Lung (tissue), 12 donors: ENCODE results near the gene IGFN1. TPM values are rescaled to one million over a fixed set of nuclear protein-coding genes. Genes with fewer than 3 reads are reported as not detected.

ENCODE experiments used
- ATAC-seq: fragments of 200-7000 bp; cut with Tn5 transposase; one replicate; pipeline ENCODE4 v1.9.1; 2020; ENCODE audit warnings: moderate number of reproducible peaks; ENCODE audit not compliant: insufficient read depth, low FRiP score
- DNase-seq, 3 donors: peaks; one replicate each; pipeline ENCODE4 v3.0.0-alpha.2; 2013 to 2017
- H3K27ac ChIP-seq, 2 donors: one replicate each; pipeline ENCODE4 v1.5.1; 2013; ENCODE audit warnings: mild to moderate bottlenecking in 2 of 2, moderate library complexity in 2 of 2, control low read depth in 1 of 2, inconsistent platforms in 1 of 2, low read depth in 1 of 2, low read length in 1 of 2
- H3K27me3 ChIP-seq, 3 donors: one replicate each; pipeline ENCODE4 v1.5.1; 2013; ENCODE audit warnings: low read length in 2 of 3; ENCODE audit not compliant: control insufficient read depth in 3 of 3, insufficient read depth in 3 of 3
- H3K36me3 ChIP-seq, 4 donors: one replicate each; pipeline ENCODE4 v1.5.1; 2013; ENCODE audit warnings: low read length in 4 of 4, mild to moderate bottlenecking in 1 of 4, moderate library complexity in 1 of 4; ENCODE audit not compliant: control insufficient read depth in 4 of 4, insufficient read depth in 4 of 4
- H3K4me1 ChIP-seq, 5 donors: one replicate each; pipeline ENCODE4 v1.5.1; 2013; ENCODE audit warnings: low read length in 5 of 5, mild to moderate bottlenecking in 2 of 5, moderate library complexity in 1 of 5; ENCODE audit not compliant: control insufficient read depth in 5 of 5, insufficient read depth in 5 of 5
- H3K4me3 ChIP-seq: one replicate; pipeline ENCODE4 v1.5.1; 2013; ENCODE audit warnings: mild to moderate bottlenecking, control low read depth, moderate library complexity
- H3K9ac ChIP-seq, 2 donors: one replicate each; pipeline ENCODE4 v1.5.1; 2013; ENCODE audit warnings: low read length in 2 of 2, control low read depth in 1 of 2; ENCODE audit not compliant: insufficient read depth in 1 of 2
- H3K9me3 ChIP-seq, 4 donors: one replicate each; pipeline ENCODE4 v1.5.1; 2013; ENCODE audit warnings: low read length in 3 of 4, mild to moderate bottlenecking in 1 of 4, moderate library complexity in 1 of 4; ENCODE audit not compliant: control insufficient read depth in 4 of 4, insufficient read depth in 3 of 4
- WGBS, 2 donors: extraction: QIAGEN DNeasy Blood & Tissue Kit; methylation state at CpG; one replicate each; pipeline ENCODE4 v1.1.7; 2013; 5-methylcytosine and 5-hydroxymethylcytosine counted together
- polyA plus RNA-seq, 2 donors: library from polyadenylated mRNA; stranded (reverse); fragments of 200-250 nt; gene quantifications; one replicate each; pipeline ENCODE4 v1.2.1, GENCODE V29; 2013
- total RNA-seq, 2 donors: library from RNA; depleted of rRNA in 1 of 2; stranded (reverse); fragments of >200 nt in 1 of 2; gene quantifications; one replicate each; pipeline ENCODE4 v1.2.1, GENCODE V29; 2014 to 2021
- TF ChIP-seq, protein P1 (sequence below): IDR thresholded peaks from 2 replicates; pipeline ENCODE4 v1.5.1; 2012; ENCODE audit warnings: mild to moderate bottlenecking; ENCODE audit errors: control extremely low read depth, extremely low read depth
- donor health status: control.
- donor health status: control.
- donor health status: Bipolar disorder and iron deficiency.
- donor health status: healthy.
- donor health status: DM: yes; HTN: yes; CAD: no.

Gene IGFN1
- total and polyA plus RNA-seq, 4 donors: 0.25 to 3.6 (median 1.5) TPM

DNA sequence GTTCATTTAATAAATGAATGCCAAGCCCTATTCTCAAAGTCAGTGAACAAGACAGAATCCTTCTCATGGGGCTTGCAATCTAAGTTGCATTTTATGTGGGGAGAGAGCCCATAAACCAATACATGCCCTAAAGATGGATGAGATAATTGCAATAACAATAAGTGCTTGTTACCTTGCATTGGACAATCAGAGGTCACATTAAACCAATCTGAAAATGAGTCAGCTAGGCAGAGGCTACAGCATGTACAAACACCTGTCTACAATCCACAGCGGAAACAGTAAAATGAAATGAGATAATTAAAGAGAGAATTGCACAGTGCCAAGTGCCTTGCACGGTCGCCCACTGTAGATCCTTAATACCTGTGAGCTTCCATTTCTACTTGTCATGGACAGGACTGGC lies 7.4 kb upstream of the IGFN1 start:
- no peak overlapping the region for H3K4me3 ChIP-seq
- no peak overlapping the region for H3K27ac ChIP-seq
- no peak overlapping the region for H3K9ac ChIP-seq
- peaks cover 0 to 5% (median 0%) of the 10 kb centered on the region in 4 donors for H3K9me3 ChIP-seq
- H3K27me3 ChIP-seq: no peaks in the 10 kb centered on the region
- H3K4me1 ChIP-seq: peaks cover 0 to 36% (median 17%) of the 10 kb centered on the region in 5 donors
- DNase-seq: no peak
- WGBS, 2 donors: 89 to 100% methylated on average over 3 of the region's 3 CpGs
- no peaks in the 10 kb centered on the region for H3K36me3 ChIP-seq
- TF ChIP-seq, protein P1, sequence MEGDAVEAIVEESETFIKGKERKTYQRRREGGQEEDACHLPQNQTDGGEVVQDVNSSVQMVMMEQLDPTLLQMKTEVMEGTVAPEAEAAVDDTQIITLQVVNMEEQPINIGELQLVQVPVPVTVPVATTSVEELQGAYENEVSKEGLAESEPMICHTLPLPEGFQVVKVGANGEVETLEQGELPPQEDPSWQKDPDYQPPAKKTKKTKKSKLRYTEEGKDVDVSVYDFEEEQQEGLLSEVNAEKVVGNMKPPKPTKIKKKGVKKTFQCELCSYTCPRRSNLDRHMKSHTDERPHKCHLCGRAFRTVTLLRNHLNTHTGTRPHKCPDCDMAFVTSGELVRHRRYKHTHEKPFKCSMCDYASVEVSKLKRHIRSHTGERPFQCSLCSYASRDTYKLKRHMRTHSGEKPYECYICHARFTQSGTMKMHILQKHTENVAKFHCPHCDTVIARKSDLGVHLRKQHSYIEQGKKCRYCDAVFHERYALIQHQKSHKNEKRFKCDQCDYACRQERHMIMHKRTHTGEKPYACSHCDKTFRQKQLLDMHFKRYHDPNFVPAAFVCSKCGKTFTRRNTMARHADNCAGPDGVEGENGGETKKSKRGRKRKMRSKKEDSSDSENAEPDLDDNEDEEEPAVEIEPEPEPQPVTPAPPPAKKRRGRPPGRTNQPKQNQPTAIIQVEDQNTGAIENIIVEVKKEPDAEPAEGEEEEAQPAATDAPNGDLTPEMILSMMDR: no peak
- ATAC-seq: no peak

DNA sequence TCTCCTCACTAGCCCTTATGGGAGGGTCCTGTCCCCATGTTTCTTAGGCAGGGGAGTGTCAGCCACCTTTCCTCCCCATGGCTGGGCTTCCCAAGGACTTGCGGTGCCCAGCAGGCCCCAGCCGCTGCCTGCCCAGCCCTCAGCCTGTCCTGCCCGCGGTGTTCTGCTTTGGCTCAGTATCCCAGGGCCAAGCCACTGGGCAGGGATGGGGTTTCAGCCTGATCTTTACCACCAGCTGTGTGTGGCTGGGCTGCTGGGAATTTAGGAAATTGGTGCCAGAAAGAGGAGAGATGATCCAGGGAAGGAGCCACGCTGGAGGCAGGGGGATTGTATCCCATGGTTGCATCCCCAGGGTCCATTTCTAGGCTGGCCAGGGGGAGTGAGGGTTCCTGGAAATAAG lies 6.9 kb upstream of the IGFN1 start:
- Histone ChIP-seq H3K4me3 (no peak overlapping the region), H3K27ac (no peak overlapping the region), H3K36me3 (no peaks in the 10 kb centered on the region), H3K9ac (no peak overlapping the region), H3K9me3 (peaks cover 0 to 3% (median 0%) of the 10 kb centered on the region in 4 donors), H3K4me1 (peaks cover 0 to 36% (median 17%) of the 10 kb centered on the region in 5 donors), H3K27me3 (no peaks in the 10 kb centered on the region)
- 82 to 94% methylated on average over 5 of the region's 5 CpGs for WGBS, 2 donors
- ATAC-seq: no peak
- peak; percentile 70 to 81 (median 71) for DNase-seq
- TF ChIP-seq, protein P1: no peak

DNA sequence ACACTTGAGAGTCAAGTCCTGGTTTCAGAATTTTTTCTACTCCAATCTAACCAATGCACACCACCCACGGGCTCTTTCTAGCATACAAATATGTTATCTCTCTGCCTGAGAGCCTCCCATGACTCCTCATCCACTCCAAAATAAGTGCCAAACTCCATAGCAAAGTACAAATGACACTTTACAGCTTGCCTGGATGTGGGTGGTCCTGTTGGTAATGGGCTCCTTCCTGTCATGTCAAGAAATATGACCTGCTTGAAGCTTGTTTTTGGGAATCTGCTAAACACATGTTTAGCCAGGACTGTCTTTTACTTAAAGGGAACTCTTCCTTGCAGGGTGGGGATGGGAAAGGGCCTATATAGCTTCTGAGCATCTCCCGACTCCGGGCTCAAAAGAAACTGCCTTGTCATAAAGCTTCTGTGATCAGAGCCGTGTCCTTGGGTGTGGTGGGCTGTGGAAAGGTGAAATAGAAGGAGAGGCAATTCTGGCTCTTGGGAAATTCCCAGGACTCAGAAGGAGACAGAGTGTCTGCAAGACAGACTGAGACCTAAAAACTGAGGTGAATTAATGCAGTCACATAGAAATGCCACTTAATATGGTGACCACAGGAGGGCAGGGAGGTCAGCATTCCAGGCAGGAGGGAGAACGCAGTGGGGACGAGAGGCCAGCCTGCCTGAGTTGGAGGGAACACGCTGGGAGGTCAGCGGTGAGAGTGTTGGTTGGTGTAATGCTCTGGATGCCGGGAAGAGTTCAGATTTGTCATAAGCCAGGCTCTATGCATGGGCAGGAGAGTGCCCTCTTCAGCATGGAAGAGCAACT lies 6.1 kb upstream of the IGFN1 start:
- TF ChIP-seq, protein P1: peak; percentile 14
- DNase-seq (peak; percentile 87 to 96 (median 95)), ATAC-seq (peak; percentile 78)
- Histone ChIP-seq H3K9ac (no peak overlapping the region), H3K27ac (peak overlapping the region in 1 of 2 donors; percentile 10), H3K9me3 (no peaks in the 10 kb centered on the region), H3K4me3 (no peak overlapping the region), H3K36me3 (no peaks in the 10 kb centered on the region), H3K27me3 (no peaks in the 10 kb centered on the region), H3K4me1 (peaks cover 0 to 36% (median 17%) of the 10 kb centered on the region in 5 donors)
- 50 to 54% methylated on average over 9 of the region's 9 CpGs for WGBS, 2 donors
